GM23338 (cell line): Measurements from ENCODE around the gene SLC6A3. TPM values are rescaled to one million over a fixed set of nuclear protein-coding genes. Genes with fewer than 3 reads are reported as not detected.

Experiments used
- ATAC-seq: fragments of 200-7000 bp; cut with Tn5 transposase; 3 replicates; pipeline ENCODE4 v1.9.1; 2020
- DNase-seq: peaks from one replicate; pipeline ENCODE4 v3.0.0-alpha.2; 2015; ENCODE audit warnings: low spot score
- H2AFZ ChIP-seq: fragments of 200-600 bp; sonication (generic); 2 replicates; pipeline ENCODE4 v1.8.0; 2016; ENCODE audit warnings: antibody characterized with exemption, mild to moderate bottlenecking, moderate library complexity
- H3F3A ChIP-seq: fragments of 200-600 bp; sonication (generic); replicated peaks from 2 replicates; pipeline ENCODE4 v1.8.0; 2017; ENCODE audit warnings: antibody characterized with exemption, mixed run types, low read depth
- H3K27ac ChIP-seq: fragments of 200-600 bp; sonication (generic); 2 replicates; pipeline ENCODE4 v1.6.1; 2016; ENCODE audit warnings: low read depth
- H3K27me3 ChIP-seq: fragments of 200-600 bp; sonication (generic); 2 replicates; pipeline ENCODE4 v1.8.0; 2016; ENCODE audit warnings: mild to moderate bottlenecking, mixed run types, moderate library complexity; ENCODE audit not compliant: insufficient read depth
- H3K36me3 ChIP-seq: fragments of 200-600 bp; sonication (generic); 2 replicates; pipeline ENCODE4 v1.8.0; 2016; ENCODE audit warnings: mild to moderate bottlenecking; ENCODE audit not compliant: insufficient read depth
- H3K4me1 ChIP-seq: fragments of 200-600 bp; sonication (generic); 2 replicates; pipeline ENCODE4 v1.8.0; 2016; ENCODE audit warnings: mild to moderate bottlenecking, moderate library complexity; ENCODE audit not compliant: insufficient read depth
- H3K4me2 ChIP-seq: fragments of 200-600 bp; sonication (generic); 2 replicates; pipeline ENCODE4 v1.7.1; 2017; ENCODE audit warnings: mixed run types
- H3K4me3 ChIP-seq: fragments of 200-600 bp; sonication (generic); 2 replicates; pipeline ENCODE4 v1.6.1; 2016; ENCODE audit warnings: mixed run types
- H3K79me2 ChIP-seq: fragments of 200-600 bp; sonication (generic); replicated peaks from 2 replicates; pipeline ENCODE4 v1.8.0; 2017; ENCODE audit warnings: mild to moderate bottlenecking; ENCODE audit not compliant: insufficient read depth
- H3K9me2 ChIP-seq: fragments of 200-600 bp; sonication (generic); 2 replicates; pipeline ENCODE4 v1.8.0; 2017; ENCODE audit not compliant: insufficient read depth
- H4K20me1 ChIP-seq: fragments of 200-600 bp; sonication (generic); replicated peaks from 2 replicates; pipeline ENCODE4 v1.8.0; 2017; ENCODE audit warnings: mild to moderate bottlenecking; ENCODE audit not compliant: insufficient read depth
- H3K27ac Mint-ChIP-seq: 2 replicates; pipeline ENCODE4 v1.8.0; 2020; ENCODE audit warnings: inconsistent platforms, mild to moderate bottlenecking, moderate library complexity, mixed read lengths
- H3K27me3 Mint-ChIP-seq: 3 replicates; pipeline ENCODE4 v1.8.0; 2022; ENCODE audit warnings: low read depth, mild to moderate bottlenecking, moderate library complexity, mixed read lengths, inconsistent platforms; ENCODE audit not compliant: insufficient read depth, poor library complexity
- H3K36me3 Mint-ChIP-seq: 3 replicates; pipeline ENCODE4 v1.8.0; 2021; ENCODE audit warnings: low read depth, mild to moderate bottlenecking, inconsistent platforms, moderate library complexity, mixed read lengths
- H3K4me1 Mint-ChIP-seq: 3 replicates; pipeline ENCODE4 v1.8.0; 2020; ENCODE audit warnings: mild to moderate bottlenecking, inconsistent platforms, mixed read lengths
- H3K4me3 Mint-ChIP-seq: 3 replicates; pipeline ENCODE4 v1.8.0; 2021; ENCODE audit warnings: moderate library complexity, mild to moderate bottlenecking, inconsistent platforms, mixed read lengths
- H3K9me3 Mint-ChIP-seq: 3 replicates; pipeline ENCODE4 v1.8.0; 2020; ENCODE audit warnings: moderate library complexity, mild to moderate bottlenecking, inconsistent platforms, mixed read lengths
- CREB1 ChIP-seq: fragments of 250-450 bp; sonication (Bioruptor Pico); IDR thresholded peaks from 2 replicates; pipeline ENCODE4 v1.5.0; 2020; ENCODE audit warnings: low read depth, mild to moderate bottlenecking, moderate library complexity
- EZH2 ChIP-seq: fragments of 200-600 bp; sonication (generic); IDR thresholded peaks from one replicate; pipeline ENCODE4 v1.8.0; 2017; ENCODE audit warnings: antibody characterized with exemption, mild to moderate bottlenecking, low read depth; ENCODE audit not compliant: unreplicated experiment
- EZH2phosphoT487 ChIP-seq: fragments of 200-600 bp; sonication (generic); IDR thresholded peaks from one replicate; pipeline ENCODE4 v1.8.1; 2018; ENCODE audit warnings: antibody characterized with exemption; ENCODE audit not compliant: unreplicated experiment
- NANOG ChIP-seq: IDR thresholded peaks from 2 replicates; pipeline ENCODE4 v1.6.1; 2016; ENCODE audit warnings: antibody characterized with exemption, borderline replicate concordance
- POLR2AphosphoS5 ChIP-seq: IDR thresholded peaks from 2 replicates; pipeline ENCODE4 v1.6.1; 2016; ENCODE audit warnings: antibody characterized with exemption, low read depth
- STAT1 ChIP-seq: IDR thresholded peaks from one replicate; pipeline ENCODE4 v1.6.1; 2016; ENCODE audit warnings: antibody characterized with exemption; ENCODE audit not compliant: unreplicated experiment
- polyA plus RNA-seq: library from polyadenylated mRNA; unstranded; fragments of >200 nt; fragmentation: Nextera tagmentation; extraction: Ambion mirVana; gene quantifications from 2 replicates; pipeline ENCODE4 v1.2.1, GENCODE V29; 2016
- total RNA-seq: library from RNA; depleted of rRNA; stranded (reverse); fragments of >200 nt; shearing (Covaris generic); gene quantifications from 2 replicates; pipeline ENCODE4 v1.2.3, GENCODE V29; 2014
- TF ChIP-seq, protein P1 (sequence below): IDR thresholded peaks from 2 replicates; pipeline ENCODE4 v1.6.1; 2016; ENCODE audit warnings: antibody characterized with exemption
- TF ChIP-seq, protein P2 (sequence below): IDR thresholded peaks from one replicate; pipeline ENCODE4 v1.6.1; 2018; ENCODE audit warnings: antibody characterized with exemption; ENCODE audit not compliant: unreplicated experiment

Gene SLC6A3
- total and polyA plus RNA-seq, 2 experiments from 2014 or later: 0.76 to 1.0 TPM

DNA sequence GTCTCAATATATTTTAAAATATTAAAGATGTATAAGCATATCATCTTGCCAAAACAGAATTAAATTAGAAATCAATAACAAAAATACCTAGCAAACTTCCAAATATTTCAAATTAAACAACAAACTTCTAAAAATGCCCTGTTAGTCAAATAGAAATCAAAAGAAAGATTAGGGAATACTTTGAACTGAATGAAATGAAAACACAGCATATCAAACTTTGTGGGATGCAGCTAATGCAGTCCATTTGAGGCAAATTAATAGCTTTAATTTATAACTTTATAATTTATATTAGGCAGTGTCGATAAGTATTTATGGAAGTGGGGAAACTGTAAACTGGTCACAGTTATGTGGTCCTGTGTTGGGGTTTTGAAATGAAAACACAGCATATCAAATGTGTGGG lies 17.1 kb downstream of the SLC6A3 start:
- DNase-seq (no peak), ATAC-seq (no peak)
- Histone ChIP-seq H3K4me3 (no peak overlapping the region), H3K36me3 (no peaks in the 10 kb centered on the region), H3K4me2 (no peak overlapping the region), H2AFZ (no peak overlapping the region), H3F3A (no peaks in the 10 kb centered on the region), H4K20me1 (no peaks in the 10 kb centered on the region), H3K79me2 (no peaks in the 10 kb centered on the region), H3K27ac (no peak overlapping the region), H3K27me3 (no peaks in the 10 kb centered on the region), H3K4me1 (no peaks in the 10 kb centered on the region), H3K9me2 (no peaks in the 10 kb centered on the region)
- Mint-ChIP-seq H3K36me3 (peaks cover 10% of the 10 kb centered on the region), H3K27ac (no peak overlapping the region), H3K27me3 (peaks cover 5% of the 10 kb centered on the region), H3K9me3 (peaks cover 62% of the 10 kb centered on the region), H3K4me3 (no peak overlapping the region), H3K4me1 (no peaks in the 10 kb centered on the region)
- TF ChIP-seq NANOG (no peak), CREB1 (no peak), EZH2 (no peak), POLR2AphosphoS5 (no peak)

GRCh38 chr5:1424716-1425115 lies 20.5 kb downstream of the SLC6A3 start:
- no peak overlapping the region for H3K4me3 ChIP-seq
- H2AFZ ChIP-seq: no peak overlapping the region
- peaks cover 10% of the 10 kb centered on the region for H3K36me3 Mint-ChIP-seq
- H3K9me2 ChIP-seq: no peaks in the 10 kb centered on the region
- no peaks in the 10 kb centered on the region for H3K27me3 ChIP-seq
- H3K4me2 ChIP-seq: no peak overlapping the region
- no peaks in the 10 kb centered on the region for H3K79me2 ChIP-seq
- DNase-seq (no peak), ATAC-seq (no peak)
- no peaks in the 10 kb centered on the region for H3K4me1 Mint-ChIP-seq
- H3K27ac Mint-ChIP-seq: no peak overlapping the region
- TF ChIP-seq EZH2 (no peak), STAT1 (no peak), CREB1 (no peak), EZH2phosphoT487 (no peak), POLR2AphosphoS5 (no peak), NANOG (no peak)
- TF ChIP-seq, protein P1, sequence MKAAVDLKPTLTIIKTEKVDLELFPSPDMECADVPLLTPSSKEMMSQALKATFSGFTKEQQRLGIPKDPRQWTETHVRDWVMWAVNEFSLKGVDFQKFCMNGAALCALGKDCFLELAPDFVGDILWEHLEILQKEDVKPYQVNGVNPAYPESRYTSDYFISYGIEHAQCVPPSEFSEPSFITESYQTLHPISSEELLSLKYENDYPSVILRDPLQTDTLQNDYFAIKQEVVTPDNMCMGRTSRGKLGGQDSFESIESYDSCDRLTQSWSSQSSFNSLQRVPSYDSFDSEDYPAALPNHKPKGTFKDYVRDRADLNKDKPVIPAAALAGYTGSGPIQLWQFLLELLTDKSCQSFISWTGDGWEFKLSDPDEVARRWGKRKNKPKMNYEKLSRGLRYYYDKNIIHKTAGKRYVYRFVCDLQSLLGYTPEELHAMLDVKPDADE: no peak
- TF ChIP-seq, protein P2, sequence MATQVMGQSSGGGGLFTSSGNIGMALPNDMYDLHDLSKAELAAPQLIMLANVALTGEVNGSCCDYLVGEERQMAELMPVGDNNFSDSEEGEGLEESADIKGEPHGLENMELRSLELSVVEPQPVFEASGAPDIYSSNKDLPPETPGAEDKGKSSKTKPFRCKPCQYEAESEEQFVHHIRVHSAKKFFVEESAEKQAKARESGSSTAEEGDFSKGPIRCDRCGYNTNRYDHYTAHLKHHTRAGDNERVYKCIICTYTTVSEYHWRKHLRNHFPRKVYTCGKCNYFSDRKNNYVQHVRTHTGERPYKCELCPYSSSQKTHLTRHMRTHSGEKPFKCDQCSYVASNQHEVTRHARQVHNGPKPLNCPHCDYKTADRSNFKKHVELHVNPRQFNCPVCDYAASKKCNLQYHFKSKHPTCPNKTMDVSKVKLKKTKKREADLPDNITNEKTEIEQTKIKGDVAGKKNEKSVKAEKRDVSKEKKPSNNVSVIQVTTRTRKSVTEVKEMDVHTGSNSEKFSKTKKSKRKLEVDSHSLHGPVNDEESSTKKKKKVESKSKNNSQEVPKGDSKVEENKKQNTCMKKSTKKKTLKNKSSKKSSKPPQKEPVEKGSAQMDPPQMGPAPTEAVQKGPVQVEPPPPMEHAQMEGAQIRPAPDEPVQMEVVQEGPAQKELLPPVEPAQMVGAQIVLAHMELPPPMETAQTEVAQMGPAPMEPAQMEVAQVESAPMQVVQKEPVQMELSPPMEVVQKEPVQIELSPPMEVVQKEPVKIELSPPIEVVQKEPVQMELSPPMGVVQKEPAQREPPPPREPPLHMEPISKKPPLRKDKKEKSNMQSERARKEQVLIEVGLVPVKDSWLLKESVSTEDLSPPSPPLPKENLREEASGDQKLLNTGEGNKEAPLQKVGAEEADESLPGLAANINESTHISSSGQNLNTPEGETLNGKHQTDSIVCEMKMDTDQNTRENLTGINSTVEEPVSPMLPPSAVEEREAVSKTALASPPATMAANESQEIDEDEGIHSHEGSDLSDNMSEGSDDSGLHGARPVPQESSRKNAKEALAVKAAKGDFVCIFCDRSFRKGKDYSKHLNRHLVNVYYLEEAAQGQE: no peak
- no peaks in the 10 kb centered on the region for H4K20me1 ChIP-seq
- peaks cover 50% of the 10 kb centered on the region for H3K9me3 Mint-ChIP-seq
- no peaks in the 10 kb centered on the region for H3K4me1 ChIP-seq
- no peak overlapping the region for H3K4me3 Mint-ChIP-seq
- H3F3A ChIP-seq: no peaks in the 10 kb centered on the region
- peaks cover 11% of the 10 kb centered on the region for H3K27me3 Mint-ChIP-seq
- H3K36me3 ChIP-seq: no peaks in the 10 kb centered on the region
- no peak overlapping the region for H3K27ac ChIP-seq
